ENCODE data around the gene TMEM38B. TPM values are rescaled to one million over a fixed set of nuclear protein-coding genes. Genes with fewer than 3 reads are reported as not detected.

The TMEM38B gene
- total and polyA plus RNA-seq, 2 of the 8 experiments (the other 6 are each of a cell fraction or from before 2014, with no cell fraction given), result 10.6 to 12.4 TPM

DNA sequence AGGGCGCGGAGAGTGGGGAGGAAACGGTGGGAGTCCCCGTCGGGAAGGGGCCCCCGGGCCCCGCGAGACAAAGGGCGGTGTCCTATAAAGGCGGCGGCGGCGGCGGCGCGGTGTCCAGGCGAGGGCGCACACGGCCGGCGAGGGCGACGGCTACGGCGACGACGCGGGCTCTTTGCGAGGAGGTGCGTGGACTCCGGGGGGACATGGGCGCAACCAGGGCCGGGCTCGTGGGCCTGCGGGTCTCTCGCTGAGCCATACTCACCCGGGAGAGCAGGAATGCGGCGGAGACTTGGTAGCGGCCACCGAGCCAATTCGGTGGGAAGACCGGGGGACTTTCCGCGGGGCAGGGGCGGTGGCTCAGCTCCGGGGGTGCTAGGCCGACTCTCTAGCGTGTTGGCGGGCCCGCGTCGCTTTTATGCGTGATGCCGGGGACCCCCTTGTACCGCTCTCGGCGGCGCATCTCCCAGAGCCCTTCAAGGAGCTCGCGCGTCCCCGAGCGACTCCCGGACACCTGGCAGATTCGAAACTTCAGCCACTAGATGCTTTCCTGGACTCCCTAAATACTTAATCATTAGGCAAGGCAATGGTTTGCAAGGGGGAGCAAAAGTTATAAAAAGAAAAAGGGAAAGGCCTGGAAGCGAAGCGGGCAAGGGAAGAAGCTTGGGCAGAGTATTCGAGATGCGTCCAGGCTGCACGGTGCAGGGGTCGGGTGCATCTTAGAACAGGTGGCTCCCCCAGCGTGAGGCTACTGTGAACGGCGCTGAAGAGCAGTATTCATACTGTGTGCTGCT is 38.0 kb upstream of the TMEM38B start:
- Histone ChIP-seq H3K79me2 (ENCODE audit: control insufficient read depth in 1 of 2, insufficient read depth in 2 of 2, low read length in 2 of 2) (no peaks in the 10 kb centered on the region), H2BK15ac (ENCODE audit: low read length) (peak overlapping the region; percentile 61; the same call in 1 of the 2 replicates), H3K27me3 (replicated peaks in 1 of 4; ENCODE audit: control insufficient read depth in 3 of 4, extremely low read depth in 1 of 4, insufficient read depth in 3 of 4, low read length in 3 of 4) (peaks cover 10 to 44% (median 26%) of the 10 kb centered on the region in 4 experiments; a peak in 6 of 7 replicates), H3K18ac (ENCODE audit: extremely low read depth, low read length) (peak overlapping the region; percentile 78), H3K4ac (replicated peaks; ENCODE audit: insufficient read length, low read depth, low read length) (no peak overlapping the region), H3K9me3 (ENCODE audit: insufficient read depth in 2 of 2, low read depth in 1 of 2, low read length in 1 of 2) (no peaks in the 10 kb centered on the region), H3K9ac (replicated peaks in 1 of 4; ENCODE audit: extremely low read depth in 1 of 4, low read depth in 3 of 4, low read length in 3 of 4) (peak overlapping the region; percentile 31 to 57 (median 40); a peak in 5 of 7 replicates), H4K91ac (replicated peaks; ENCODE audit: insufficient read length, low read length) (no peak overlapping the region), H3K4me3 (ENCODE audit: extremely low read depth in 1 of 4, insufficient read depth in 2 of 4, low read depth in 3 of 4, low read length in 4 of 4) (peak overlapping the region; percentile 38 to 69 (median 44)), H2BK12ac (ENCODE audit: low read depth, low read length) (no peak overlapping the region; the same call in 1 of the 2 replicates), H3K79me1 (ENCODE audit: low read depth, low read length) (no peaks in the 10 kb centered on the region), H4K8ac (ENCODE audit: extremely low read depth, insufficient read depth, low read length) (peak overlapping the region; percentile 93), H3K56ac (replicated peaks; ENCODE audit: insufficient read length, low read depth, low read length) (peak overlapping the region; percentile 0), H4K5ac (ENCODE audit: insufficient read length, low read depth, low read length) (peak overlapping the region; percentile 10), H3K23me2 (ENCODE audit: low read depth, low read length) (peaks cover 3% of the 10 kb centered on the region; the same call in 1 of the 2 replicates), H2AK5ac (ENCODE audit: low read depth, low read length) (no peak overlapping the region), H3K14ac (ENCODE audit: insufficient read length) (no peak overlapping the region), H2BK5ac (ENCODE audit: low read depth, low read length) (no peak overlapping the region), H2AFZ (ENCODE audit: low read length) (peak overlapping the region; percentile 94), H3K23ac (ENCODE audit: insufficient read length) (no peak overlapping the region), H3K4me2 (ENCODE audit: insufficient read depth in 1 of 2, low read depth in 2 of 2, low read length in 2 of 2) (peak overlapping the region; percentile 74 to 83), H3K27ac (ENCODE audit: low read depth, low read length) (no peak overlapping the region), H2BK20ac (ENCODE audit: low read length) (no peak overlapping the region), H2BK120ac (replicated peaks; ENCODE audit: low read depth, low read length) (no peak overlapping the region), H4K20me1 (replicated peaks in 1 of 2; ENCODE audit: control insufficient read depth in 1 of 2, insufficient read depth in 2 of 2, low read length in 2 of 2) (no peaks in the 10 kb centered on the region), H3K4me1 (replicated peaks in 1 of 4; ENCODE audit: control insufficient read depth in 3 of 4, insufficient read depth in 4 of 4, low read length in 3 of 4) (peaks cover 0 to 9% (median under 1%) of the 10 kb centered on the region in 4 experiments; a peak in 4 of 7 replicates), H3K36me3 (ENCODE audit: control insufficient read depth in 2 of 4, insufficient read depth in 4 of 4, low read length in 3 of 4) (no peaks in the 10 kb centered on the region; a peak in 1 of 8 replicates)
- ChIA-PET CTCF (ENCODE audit: partially characterized antibody) (interaction anchor here (0.9 to 1.5 kb wide), 11 partner anchors 8 to 57 kb away, joined by 3 to 6 read pairs (median 4); no protein-coding TSS in a partner anchor), POLR2A (ENCODE audit: partially characterized antibody) (interaction anchor here (0.6 to 1.4 kb wide), 3 partner anchors 38 to 83 kb away, joined by 3 to 5 read pairs (median 3); partner anchors contain the start of gene TMEM38B)
- DNase-seq (ENCODE audit: low read depth in 1 of 2, low spot score in 2 of 2) (peak in 1 of 2 experiments; percentile 68), FAIRE-seq (no peak)
- 9% methylated on average over 59 of the region's 75 CpGs; no CpG with 5 or more reads in 1 of the 2 experiments for WGBS, 2 experiments (ENCODE audit: extremely low coverage in 1 of 2, insufficient coverage in 1 of 2, insufficient read length in 1 of 2, insufficient replicate concordance in 2 of 2, low coverage in 1 of 2, low lambda C conversion rate in 2 of 2, missing lambda C conversion rate in 1 of 2)
- TF ChIP-seq BRCA1 (IDR thresholded peaks at IDR 0.05; ENCODE audit: low read depth, low read length) (no peak), RBBP5 (IDR thresholded peaks at IDR 0.05; ENCODE audit: borderline replicate concordance, low read depth, low read length) (peak; percentile 76; the same call in 1 of the 2 replicates), CHD2 (IDR thresholded peaks at IDR 0.05; ENCODE audit: low read length) (no peak), POU5F1 (IDR thresholded peaks at IDR 0.05; ENCODE audit: low read depth, low read length) (no peak), BCL11A (IDR thresholded peaks at IDR 0.05; ENCODE audit: low read depth in 2 of 2, low read length in 2 of 2) (no peak), MAFK (IDR thresholded peaks at IDR 0.05; ENCODE audit: low read depth, low read length) (no peak), ATF2 (IDR thresholded peaks at IDR 0.05; ENCODE audit: low read length) (no peak), SIX5 (IDR thresholded peaks at IDR 0.05; ENCODE audit: low read depth, low read length) (no peak), FOSL1 (IDR thresholded peaks at IDR 0.05; ENCODE audit: insufficient read depth, low read depth, low read length) (no peak)
- TF ChIP-seq, protein P1, sequence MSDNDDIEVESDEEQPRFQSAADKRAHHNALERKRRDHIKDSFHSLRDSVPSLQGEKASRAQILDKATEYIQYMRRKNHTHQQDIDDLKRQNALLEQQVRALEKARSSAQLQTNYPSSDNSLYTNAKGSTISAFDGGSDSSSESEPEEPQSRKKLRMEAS (IDR thresholded peaks at IDR 0.05), result peak; percentile 95
